Stimulated activated CD4-positive, alpha-beta T cell treated with anti-CD3 and anti-CD28 coated beads, TNF-alpha, amount 100 ng/mL, for 48 hours (primary cell): Measurements from ENCODE around the gene IDH2.

ENCODE experiments used
- DNase-seq, 3 donors: peaks; one replicate each; pipeline ENCODE4 v3.0.0-alpha.2; 2020; ENCODE audit warnings: low read depth in 3 of 3

The IDH2 gene

GRCh38 chr15:90064911-90065681, 37.2 kb downstream of the IDH2 start:
- DNase-seq, result no peak

- DNase-seq, result no peak
Measured at GRCh38 chr15:90063770-90064247, 38.5 kb downstream of the IDH2 start.

- DNase-seq, result no peak
Measured at GRCh38 chr15:90062973-90063769, 39.1 kb downstream of the IDH2 start.

GRCh38 chr15:90062462-90062932, 39.8 kb downstream of the IDH2 start:
- no peak for DNase-seq

GRCh38 chr15:90062023-90062442, 40.2 kb downstream of the IDH2 start:
- peak in 2 of 3 donors; percentile 10 to 52 for DNase-seq

GRCh38 chr15:90060797-90061196, 41.5 kb downstream of the IDH2 start:
- no peak for DNase-seq

- peak; percentile 68 to 79 (median 77) for DNase-seq
Measured at GRCh38 chr15:90059208-90059985, 42.9 kb downstream of the IDH2 start.

- no peak for DNase-seq
Measured at GRCh38 chr15:90058775-90059174, 43.5 kb downstream of the IDH2 start.

GRCh38 chr15:90058308-90058707, 44.0 kb downstream of the IDH2 start:
- DNase-seq, result no peak

GRCh38 chr15:90056529-90056928, 45.7 kb downstream of the IDH2 start:
- no peak for DNase-seq

- DNase-seq, result no peak
Measured at GRCh38 chr15:90055182-90055581, 47.1 kb downstream of the IDH2 start.

- no peak for DNase-seq
Measured at GRCh38 chr15:90054618-90055097, 47.6 kb downstream of the IDH2 start.

GRCh38 chr15:90053685-90054466, 48.4 kb downstream of the IDH2 start:
- DNase-seq, result no peak

GRCh38 chr15:90051874-90052273, 50.4 kb downstream of the IDH2 start:
- DNase-seq, result no peak

GRCh38 chr15:90049666-90050604, 52.3 kb downstream of the IDH2 start:
- no peak for DNase-seq

GRCh38 chr15:90049030-90049429, 53.2 kb downstream of the IDH2 start:
- DNase-seq, result no peak

GRCh38 chr15:90047956-90048575, 54.2 kb downstream of the IDH2 start:
- no peak for DNase-seq

GRCh38 chr15:90046911-90047392, 55.3 kb downstream of the IDH2 start:
- DNase-seq, result no peak

- DNase-seq, result no peak
Measured at GRCh38 chr15:90046289-90046688, 56.0 kb downstream of the IDH2 start.
